ENCODE data around the gene RFK.

DNA sequence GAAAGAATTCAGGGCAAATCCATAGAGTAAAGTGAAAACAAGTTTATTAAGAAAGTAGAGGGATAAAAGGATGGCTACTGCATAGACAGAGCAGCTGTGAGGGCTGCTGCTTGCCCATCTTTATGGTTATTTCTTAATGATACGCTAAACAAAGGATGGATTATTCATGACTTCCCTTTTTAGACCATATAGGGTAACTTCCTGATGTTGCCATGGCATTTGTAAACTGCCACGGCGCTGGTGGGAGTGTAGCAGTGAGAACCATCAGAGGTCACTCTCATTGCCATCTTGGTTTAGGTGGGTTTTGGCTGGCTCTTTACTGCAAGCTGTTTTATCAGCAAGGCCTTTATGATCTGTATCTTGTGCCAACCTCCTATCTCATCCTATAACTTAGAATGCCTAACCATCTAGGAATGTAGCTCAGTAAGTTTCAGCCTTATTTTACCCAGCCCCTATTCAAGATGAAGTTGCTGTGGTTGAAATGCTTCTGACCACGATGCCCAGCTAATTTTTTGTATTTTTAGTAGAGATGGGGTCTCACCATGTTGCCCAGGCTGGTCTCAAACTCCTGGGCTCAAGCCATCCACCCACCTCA is 42.1 kb downstream of the RFK start:
- TF ChIP-seq, protein P1, sequence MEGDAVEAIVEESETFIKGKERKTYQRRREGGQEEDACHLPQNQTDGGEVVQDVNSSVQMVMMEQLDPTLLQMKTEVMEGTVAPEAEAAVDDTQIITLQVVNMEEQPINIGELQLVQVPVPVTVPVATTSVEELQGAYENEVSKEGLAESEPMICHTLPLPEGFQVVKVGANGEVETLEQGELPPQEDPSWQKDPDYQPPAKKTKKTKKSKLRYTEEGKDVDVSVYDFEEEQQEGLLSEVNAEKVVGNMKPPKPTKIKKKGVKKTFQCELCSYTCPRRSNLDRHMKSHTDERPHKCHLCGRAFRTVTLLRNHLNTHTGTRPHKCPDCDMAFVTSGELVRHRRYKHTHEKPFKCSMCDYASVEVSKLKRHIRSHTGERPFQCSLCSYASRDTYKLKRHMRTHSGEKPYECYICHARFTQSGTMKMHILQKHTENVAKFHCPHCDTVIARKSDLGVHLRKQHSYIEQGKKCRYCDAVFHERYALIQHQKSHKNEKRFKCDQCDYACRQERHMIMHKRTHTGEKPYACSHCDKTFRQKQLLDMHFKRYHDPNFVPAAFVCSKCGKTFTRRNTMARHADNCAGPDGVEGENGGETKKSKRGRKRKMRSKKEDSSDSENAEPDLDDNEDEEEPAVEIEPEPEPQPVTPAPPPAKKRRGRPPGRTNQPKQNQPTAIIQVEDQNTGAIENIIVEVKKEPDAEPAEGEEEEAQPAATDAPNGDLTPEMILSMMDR (conservative IDR thresholded peaks at IDR 0.05 in 1 of 2, IDR thresholded peaks at IDR 0.05 in 1 of 2; ENCODE audit: extremely low read depth in 1 of 2, insufficient read depth in 1 of 2, low read depth in 1 of 2, low read length in 2 of 2): no peak
- TF ChIP-seq EZH2 (IDR thresholded peaks at IDR 0.05; ENCODE audit: borderline replicate concordance, low read length): no peak

Measured in mammary epithelial cell (primary cell).